ENCODE measurements around the gene DEPDC5.

DEPDC5 gene

GRCh38 chr22:31927562-31927961, 173.7 kb downstream of the DEPDC5 start:
- no peak overlapping the region for H3K4me3 ChIP-seq (ENCODE audit: low read depth, low read length)
- TF ChIP-seq MYC (IDR thresholded peaks at IDR 0.05; ENCODE audit: low read depth, low read length) = no peak
- TF ChIP-seq, protein P1, sequence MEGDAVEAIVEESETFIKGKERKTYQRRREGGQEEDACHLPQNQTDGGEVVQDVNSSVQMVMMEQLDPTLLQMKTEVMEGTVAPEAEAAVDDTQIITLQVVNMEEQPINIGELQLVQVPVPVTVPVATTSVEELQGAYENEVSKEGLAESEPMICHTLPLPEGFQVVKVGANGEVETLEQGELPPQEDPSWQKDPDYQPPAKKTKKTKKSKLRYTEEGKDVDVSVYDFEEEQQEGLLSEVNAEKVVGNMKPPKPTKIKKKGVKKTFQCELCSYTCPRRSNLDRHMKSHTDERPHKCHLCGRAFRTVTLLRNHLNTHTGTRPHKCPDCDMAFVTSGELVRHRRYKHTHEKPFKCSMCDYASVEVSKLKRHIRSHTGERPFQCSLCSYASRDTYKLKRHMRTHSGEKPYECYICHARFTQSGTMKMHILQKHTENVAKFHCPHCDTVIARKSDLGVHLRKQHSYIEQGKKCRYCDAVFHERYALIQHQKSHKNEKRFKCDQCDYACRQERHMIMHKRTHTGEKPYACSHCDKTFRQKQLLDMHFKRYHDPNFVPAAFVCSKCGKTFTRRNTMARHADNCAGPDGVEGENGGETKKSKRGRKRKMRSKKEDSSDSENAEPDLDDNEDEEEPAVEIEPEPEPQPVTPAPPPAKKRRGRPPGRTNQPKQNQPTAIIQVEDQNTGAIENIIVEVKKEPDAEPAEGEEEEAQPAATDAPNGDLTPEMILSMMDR (IDR thresholded peaks at IDR 0.05; ENCODE audit: low read depth, low read length) = no peak
- no peak for TF ChIP-seq POLR2A (IDR thresholded peaks at IDR 0.05; ENCODE audit: extremely low read depth, insufficient read length)
- TF ChIP-seq, protein P2, sequence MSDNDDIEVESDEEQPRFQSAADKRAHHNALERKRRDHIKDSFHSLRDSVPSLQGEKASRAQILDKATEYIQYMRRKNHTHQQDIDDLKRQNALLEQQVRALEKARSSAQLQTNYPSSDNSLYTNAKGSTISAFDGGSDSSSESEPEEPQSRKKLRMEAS (IDR thresholded peaks at IDR 0.05; ENCODE audit: low read depth, low read length) = no peak
- DNase-seq (ENCODE audit: low read depth) = no peak

GRCh38 chr22:31929167-31929930, 175.5 kb downstream of the DEPDC5 start:
- no peak overlapping the region for H3K4me3 ChIP-seq (ENCODE audit: low read depth, low read length)
- no peak for TF ChIP-seq POLR2A (IDR thresholded peaks at IDR 0.05; ENCODE audit: extremely low read depth, insufficient read length)
- TF ChIP-seq, protein P1 (IDR thresholded peaks at IDR 0.05; ENCODE audit: low read depth, low read length) = no peak
- TF ChIP-seq MYC (IDR thresholded peaks at IDR 0.05; ENCODE audit: low read depth, low read length) = no peak
- TF ChIP-seq, protein P2 (IDR thresholded peaks at IDR 0.05; ENCODE audit: low read depth, low read length) = no peak
- no peak for DNase-seq (ENCODE audit: low read depth)

DNA sequence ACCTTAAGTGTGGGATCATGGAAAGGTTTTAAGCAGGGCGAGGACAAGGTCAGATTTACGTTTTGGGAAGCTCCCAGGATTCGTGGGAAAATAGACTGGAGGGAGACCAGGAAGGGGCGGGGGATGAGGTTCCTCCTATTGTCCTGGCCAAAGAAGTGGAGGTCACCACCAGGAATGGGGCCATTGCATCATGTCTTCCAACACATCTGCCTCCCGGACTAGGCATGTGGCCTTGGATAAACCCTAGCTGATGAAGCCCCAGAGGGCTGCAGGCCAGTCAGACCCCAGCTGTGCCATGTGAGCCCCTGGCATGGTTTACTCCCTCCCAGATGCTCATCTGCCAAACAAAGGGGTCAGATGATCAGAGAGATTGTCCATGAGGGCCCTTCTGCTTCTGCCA, 179.0 kb downstream of the DEPDC5 start:
- DNase-seq (ENCODE audit: low read depth) = no peak
- no peak overlapping the region for H3K4me3 ChIP-seq (ENCODE audit: low read depth, low read length)
- no peak for TF ChIP-seq MYC (IDR thresholded peaks at IDR 0.05; ENCODE audit: low read depth, low read length)
- TF ChIP-seq, protein P2 (IDR thresholded peaks at IDR 0.05; ENCODE audit: low read depth, low read length) = no peak
- no peak for TF ChIP-seq POLR2A (IDR thresholded peaks at IDR 0.05; ENCODE audit: extremely low read depth, insufficient read length)
- TF ChIP-seq, protein P1 (IDR thresholded peaks at IDR 0.05; ENCODE audit: low read depth, low read length) = no peak

- no peak overlapping the region for H3K4me3 ChIP-seq (ENCODE audit: low read depth, low read length)
- TF ChIP-seq, protein P2 (IDR thresholded peaks at IDR 0.05; ENCODE audit: low read depth, low read length) = no peak
- TF ChIP-seq POLR2A (IDR thresholded peaks at IDR 0.05; ENCODE audit: extremely low read depth, insufficient read length) = no peak
- TF ChIP-seq, protein P1 (IDR thresholded peaks at IDR 0.05; ENCODE audit: low read depth, low read length) = no peak
- TF ChIP-seq MYC (IDR thresholded peaks at IDR 0.05; ENCODE audit: low read depth, low read length) = no peak
- no peak for DNase-seq (ENCODE audit: low read depth)
Measured at GRCh38 chr22:31933406-31933805, 179.6 kb downstream of the DEPDC5 start.

DNA sequence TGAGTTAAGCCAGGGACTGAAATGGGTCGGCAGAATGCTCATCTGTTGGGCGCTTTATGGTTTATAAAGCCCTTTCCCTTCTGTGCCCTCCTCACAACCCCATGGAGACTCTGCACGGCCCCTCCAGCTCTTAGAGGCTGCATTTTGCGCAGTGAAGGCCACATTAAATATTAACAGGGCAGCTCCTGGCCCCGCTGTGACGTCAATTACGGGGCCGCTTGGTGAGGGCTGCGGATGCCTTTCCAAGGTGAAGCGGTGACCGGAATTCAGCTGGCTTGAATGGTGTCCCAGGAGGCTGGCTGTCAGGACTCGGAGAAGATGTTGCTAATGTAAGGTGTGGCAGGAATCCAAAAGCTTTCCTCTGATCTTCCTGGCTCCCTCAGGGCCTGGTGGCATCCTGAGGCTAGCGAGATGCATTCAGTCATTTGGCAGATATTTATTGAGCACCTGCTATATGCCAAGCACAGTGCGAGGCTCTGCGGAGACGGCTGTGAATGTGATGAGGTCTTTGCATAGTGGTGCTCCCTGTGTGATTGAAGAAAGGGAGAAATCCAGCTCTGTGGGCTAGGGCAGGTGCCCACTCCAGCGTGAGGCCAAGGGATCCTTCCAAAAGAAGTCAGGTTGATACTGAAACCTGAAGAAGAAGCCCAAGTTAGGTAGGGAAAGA, 180.1 kb downstream of the DEPDC5 start:
- TF ChIP-seq, protein P2 (IDR thresholded peaks at IDR 0.05; ENCODE audit: low read depth, low read length) = no peak
- TF ChIP-seq POLR2A (IDR thresholded peaks at IDR 0.05; ENCODE audit: extremely low read depth, insufficient read length) (no peak), MYC (IDR thresholded peaks at IDR 0.05; ENCODE audit: low read depth, low read length) (no peak)
- TF ChIP-seq, protein P1 (IDR thresholded peaks at IDR 0.05; ENCODE audit: low read depth, low read length) = no peak
- no peak overlapping the region for H3K4me3 ChIP-seq (ENCODE audit: low read depth, low read length)
- no peak for DNase-seq (ENCODE audit: low read depth)

Data from NB4 (cell line).